22Rv1 (cell line): ENCODE results near the gene KRIT1.

ENCODE experiments used
- ZFX ChIP-seq: fragments of 450-650 bp; IDR thresholded peaks from 2 replicates; pipeline ENCODE4 v1.6.1; 2017; ENCODE audit warnings: antibody characterized with exemption, borderline replicate concordance
- TF ChIP-seq, protein P1 (sequence below): fragments of 450-650 bp; IDR thresholded peaks from 2 replicates; pipeline ENCODE4 v1.5.1; 2017; ENCODE audit warnings: mild to moderate bottlenecking

DNA sequence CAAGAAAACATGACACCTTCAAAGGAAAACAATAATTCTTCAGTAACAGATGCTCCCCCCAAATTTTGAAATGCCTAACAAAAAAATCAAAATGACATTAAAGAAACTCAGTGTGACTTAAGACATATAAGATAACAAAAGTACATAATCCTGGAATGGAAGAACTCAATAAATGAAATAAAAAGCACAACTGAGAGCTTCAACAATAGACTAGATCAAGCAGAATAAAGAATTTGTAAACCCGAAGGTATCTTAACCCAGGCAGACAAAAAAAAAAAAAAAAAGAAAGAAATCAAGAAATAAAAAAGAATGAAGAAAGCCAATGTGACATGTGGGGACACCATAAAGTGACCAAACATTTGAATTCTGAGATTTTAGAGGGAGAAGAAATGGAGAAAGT, 39.0 kb downstream of the KRIT1 start:
- TF ChIP-seq, protein P1, sequence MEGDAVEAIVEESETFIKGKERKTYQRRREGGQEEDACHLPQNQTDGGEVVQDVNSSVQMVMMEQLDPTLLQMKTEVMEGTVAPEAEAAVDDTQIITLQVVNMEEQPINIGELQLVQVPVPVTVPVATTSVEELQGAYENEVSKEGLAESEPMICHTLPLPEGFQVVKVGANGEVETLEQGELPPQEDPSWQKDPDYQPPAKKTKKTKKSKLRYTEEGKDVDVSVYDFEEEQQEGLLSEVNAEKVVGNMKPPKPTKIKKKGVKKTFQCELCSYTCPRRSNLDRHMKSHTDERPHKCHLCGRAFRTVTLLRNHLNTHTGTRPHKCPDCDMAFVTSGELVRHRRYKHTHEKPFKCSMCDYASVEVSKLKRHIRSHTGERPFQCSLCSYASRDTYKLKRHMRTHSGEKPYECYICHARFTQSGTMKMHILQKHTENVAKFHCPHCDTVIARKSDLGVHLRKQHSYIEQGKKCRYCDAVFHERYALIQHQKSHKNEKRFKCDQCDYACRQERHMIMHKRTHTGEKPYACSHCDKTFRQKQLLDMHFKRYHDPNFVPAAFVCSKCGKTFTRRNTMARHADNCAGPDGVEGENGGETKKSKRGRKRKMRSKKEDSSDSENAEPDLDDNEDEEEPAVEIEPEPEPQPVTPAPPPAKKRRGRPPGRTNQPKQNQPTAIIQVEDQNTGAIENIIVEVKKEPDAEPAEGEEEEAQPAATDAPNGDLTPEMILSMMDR, result no peak
- no peak for TF ChIP-seq ZFX
